Suprapubic skin (tissue), 4 donors: ENCODE data around the gene CDC6.

Source experiments
- CTCF ChIP-seq, 2 donors: fragments of 200-600 bp in 1 of 2; fragments of 450-650 bp in 1 of 2; sonication (generic) in 1 of 2; IDR thresholded peaks; one replicate each; pipeline ENCODE4 v1.5.1; 2016 to 2019; ENCODE audit warnings: antibody characterized with exemption in 2 of 2, mild to moderate bottlenecking in 1 of 2, moderate library complexity in 1 of 2
- EP300 ChIP-seq: sonication (generic); formaldehyde crosslinking; IDR thresholded peaks from one replicate; pipeline ENCODE4 v1.6.1; 2017; ENCODE audit warnings: antibody characterized with exemption
- POLR2A ChIP-seq, 2 donors: fragments of 450-650 bp; IDR thresholded peaks; one replicate each; pipeline ENCODE4 v1.6.1; 2017; ENCODE audit warnings: antibody characterized with exemption in 2 of 2, mild to moderate bottlenecking in 2 of 2, moderate library complexity in 2 of 2
- POLR2AphosphoS5 ChIP-seq, 3 donors: sonication (generic); formaldehyde crosslinking; IDR thresholded peaks; one replicate each; pipeline ENCODE4 v1.6.1; 2017; ENCODE audit warnings: antibody characterized with exemption in 3 of 3

- TF ChIP-seq POLR2AphosphoS5 (IDR thresholded peaks at IDR 0.05) (no peak), POLR2A (IDR thresholded peaks at IDR 0.05) (no peak), CTCF (IDR thresholded peaks at IDR 0.05) (no peak), EP300 (no peak)
Observed at GRCh38 chr17:40335620-40336019, 47.9 kb downstream of the CDC6 start.
